Measurements from ENCODE around the gene PLCB1.
"Not testable (repeated sequence)": the region's sequence is repeated elsewhere in the genome, so short reads cannot be mapped to it uniquely, and the experiment has no call there.

The PLCB1 gene

GRCh38 chr20:8627340-8628004, 495.4 kb downstream of the PLCB1 start:
- Histone ChIP-seq H3K36me3 (no peaks in the 10 kb centered on the region), H3K9me3 (no peaks in the 10 kb centered on the region), H3K27me3 (no peaks in the 10 kb centered on the region), H3K27ac (no peak overlapping the region), H4K20me1 (no peaks in the 10 kb centered on the region), H3K4me1 (0 out of 2 replicates have a peak, but pooled peaks cover 4% of the 10 kb centered on the region), H3K4me2 (0 out of 2 replicates have a peak overlapping the region, but pooled peaks have one; percentile 1), H3K4me3 (no peak overlapping the region), H3K9ac (no peak overlapping the region)
- no peak for TF ChIP-seq Cebpa-rat (IDR thresholded peaks at IDR 0.05)

- H3K9me3 ChIP-seq = no peaks in the 10 kb centered on the region
- H3K27ac ChIP-seq = no peak overlapping the region
- no peaks in the 10 kb centered on the region for H4K20me1 ChIP-seq
- H3K4me2 ChIP-seq = no peak overlapping the region
- H3K4me1 ChIP-seq = 0 out of 2 replicates have a peak, but pooled peaks cover 4% of the 10 kb centered on the region
- no peak overlapping the region for H3K9ac ChIP-seq
- TF ChIP-seq Cebpa-rat (IDR thresholded peaks at IDR 0.05) = no peak
- no peak overlapping the region for H3K4me3 ChIP-seq
- H3K36me3 ChIP-seq = no peaks in the 10 kb centered on the region
- no peaks in the 10 kb centered on the region for H3K27me3 ChIP-seq
These were observed 499.2 kb downstream of the PLCB1 start for GRCh38 chr20:8631271-8631670.

- no peak for TF ChIP-seq Cebpa-rat (IDR thresholded peaks at IDR 0.05)
These were observed 501.3 kb downstream of the PLCB1 start for GRCh38 chr20:8633366-8633765.

GRCh38 chr20:8635048-8635572, 503.0 kb downstream of the PLCB1 start:
- H3K9me3 ChIP-seq = no peaks in the 10 kb centered on the region
- no peak overlapping the region for H3K9ac ChIP-seq
- H3K36me3 ChIP-seq = no peaks in the 10 kb centered on the region
- no peak overlapping the region for H3K4me3 ChIP-seq
- H3K27me3 ChIP-seq = no peaks in the 10 kb centered on the region
- no peaks in the 10 kb centered on the region for H3K4me1 ChIP-seq
- no peak for TF ChIP-seq Cebpa-rat (IDR thresholded peaks at IDR 0.05)
- H3K4me2 ChIP-seq = no peak overlapping the region
- H4K20me1 ChIP-seq = no peaks in the 10 kb centered on the region
- H3K27ac ChIP-seq = no peak overlapping the region

More at GRCh38 chr20:8633366-8633765, 501.3 kb downstream of the PLCB1 start:
- Histone ChIP-seq H3K27ac (no peak overlapping the region), H3K36me3 (no peaks in the 10 kb centered on the region), H3K27me3 (no peaks in the 10 kb centered on the region), H4K20me1 (no peaks in the 10 kb centered on the region), H3K4me3 (no peak overlapping the region), H3K9ac (no peak overlapping the region), H3K4me1 (no peaks in the 10 kb centered on the region), H3K9me3 (no peaks in the 10 kb centered on the region), H3K4me2 (no peak overlapping the region)

- no peaks in the 10 kb centered on the region for H3K27me3 ChIP-seq
- H3K4me3 ChIP-seq = no peak overlapping the region
- TF ChIP-seq Cebpa-rat (IDR thresholded peaks at IDR 0.05) = no peak
- H3K9ac ChIP-seq = no peak overlapping the region
- no peaks in the 10 kb centered on the region for H3K36me3 ChIP-seq
- no peaks in the 10 kb centered on the region for H4K20me1 ChIP-seq
- H3K9me3 ChIP-seq = no peaks in the 10 kb centered on the region
- H3K27ac ChIP-seq = no peak overlapping the region
- no peaks in the 10 kb centered on the region for H3K4me1 ChIP-seq
- H3K4me2 ChIP-seq = no peak overlapping the region
These were observed 503.8 kb downstream of the PLCB1 start for GRCh38 chr20:8635837-8636236.

GRCh38 chr20:8639112-8639778, 507.2 kb downstream of the PLCB1 start:
- Histone ChIP-seq H3K9me3 (no peaks in the 10 kb centered on the region), H3K4me2 (no peak overlapping the region), H3K27ac (no peak overlapping the region), H3K27me3 (no peaks in the 10 kb centered on the region), H3K4me1 (no peaks in the 10 kb centered on the region), H3K4me3 (no peak overlapping the region), H3K9ac (no peak overlapping the region), H4K20me1 (no peaks in the 10 kb centered on the region), H3K36me3 (no peaks in the 10 kb centered on the region)
- TF ChIP-seq Cebpa-rat (IDR thresholded peaks at IDR 0.05) = no peak

GRCh38 chr20:8640461-8640860, 508.4 kb downstream of the PLCB1 start:
- TF ChIP-seq Cebpa-rat (IDR thresholded peaks at IDR 0.05) = no peak
- no peaks in the 10 kb centered on the region for H3K36me3 ChIP-seq
- H4K20me1 ChIP-seq = no peaks in the 10 kb centered on the region
- no peaks in the 10 kb centered on the region for H3K9me3 ChIP-seq
- H3K4me3 ChIP-seq = no peak overlapping the region
- H3K9ac ChIP-seq = no peak overlapping the region
- H3K27ac ChIP-seq = no peak overlapping the region
- H3K4me2 ChIP-seq = no peak overlapping the region
- H3K27me3 ChIP-seq = no peaks in the 10 kb centered on the region
- no peaks in the 10 kb centered on the region for H3K4me1 ChIP-seq

- Histone ChIP-seq H3K36me3 (peaks cover 10% of the 10 kb centered on the region; the same call in 1 of the 2 replicates), H3K9me3 (no peaks in the 10 kb centered on the region), H3K27ac (no peak overlapping the region), H3K9ac (no peak overlapping the region), H3K4me2 (no peak overlapping the region), H3K4me1 (peaks cover 1% of the 10 kb centered on the region), H3K4me3 (no peak overlapping the region), H3K27me3 (no peaks in the 10 kb centered on the region), H4K20me1 (no peaks in the 10 kb centered on the region)
- no peak for TF ChIP-seq Cebpa-rat (IDR thresholded peaks at IDR 0.05)
These were observed 510.2 kb downstream of the PLCB1 start for GRCh38 chr20:8642247-8642646.

GRCh38 chr20:8644468-8644867, 512.4 kb downstream of the PLCB1 start:
- H3K27ac ChIP-seq = not testable (repeated sequence)

GRCh38 chr20:8645326-8645725, 513.3 kb downstream of the PLCB1 start:
- Histone ChIP-seq H3K27ac (no peak overlapping the region), H4K20me1 (no peaks in the 10 kb centered on the region), H3K9me3 (no peaks in the 10 kb centered on the region; the same call in 1 of the 2 replicates), H3K9ac (no peak overlapping the region), H3K36me3 (peaks cover 19% of the 10 kb centered on the region), H3K4me2 (no peak overlapping the region), H3K4me3 (no peak overlapping the region), H3K4me1 (peaks cover 12% of the 10 kb centered on the region), H3K27me3 (no peaks in the 10 kb centered on the region)
- no peak for TF ChIP-seq Cebpa-rat (IDR thresholded peaks at IDR 0.05)

More at GRCh38 chr20:8644468-8644867, 512.4 kb downstream of the PLCB1 start:
- not testable (repeated sequence) for H3K9ac ChIP-seq, H3K4me3 ChIP-seq, H3K27me3 ChIP-seq, H3K9me3 ChIP-seq, H4K20me1 ChIP-seq, H3K4me2 ChIP-seq
- peaks cover 12% of the 10 kb centered on the region for H3K4me1 ChIP-seq
- H3K36me3 ChIP-seq = peaks cover 14% of the 10 kb centered on the region; the same call in 1 of the 2 replicates
